GM12878 (cell line): Measurements from ENCODE around the gene LRP1B. TPM values are rescaled to one million over a fixed set of nuclear protein-coding genes. Genes with fewer than 3 reads are reported as not detected.

ENCODE experiments used
- ATAC-seq: fragments of 200-7000 bp; cut with Tn5 transposase; 3 replicates; pipeline ENCODE4 v1.9.1; 2020; ENCODE audit warnings: mild to moderate bottlenecking, moderate library complexity
- BruUV-seq: library from RNA; stranded (reverse); fragments of 400-500 nt; replicated peaks from 2 replicates; lab custom pipeline; 2021; lab: Mats Ljungman, UMichigan
- CTCF ChIA-PET: fragments of 300-600 bp; sonication (Branson Sonifier 250); formaldehyde crosslinking; extraction: SDS; loops from one replicate; lab custom pipeline; 2021; ENCODE audit warnings: inconsistent platforms; lab: Yijun Ruan, JAX
- POLR2A ChIA-PET: fragments of 350-600 bp; formaldehyde crosslinking; extraction: SDS; loops from one replicate; lab custom pipeline; 2021; ENCODE audit warnings: inconsistent platforms; lab: Charles Lee
- RAD21 ChIA-PET: fragments of 300-600 bp; sonication (Branson Sonifier 250); formaldehyde crosslinking; loops from one replicate; lab custom pipeline; 2023; ENCODE audit warnings: antibody characterized with exemption; ENCODE audit not compliant: unreplicated experiment; lab: Charles Lee
- SMC1A ChIA-PET: fragments of 300-600 bp; sonication (Branson Sonifier 250); formaldehyde crosslinking; loops from one replicate; lab custom pipeline; 2023; ENCODE audit not compliant: unreplicated experiment, uncharacterized antibody; lab: Charles Lee
- DNase-seq: peaks from one replicate; pipeline ENCODE4 v3.0.0-alpha.2; 2011; ENCODE audit warnings: low read depth, low spot score
- FAIRE-seq: peaks from 3 replicates; lab custom pipeline; 2011; peaks lifted over from hg19 to GRCh38; lab: Jason Lieb, UNC
- H2AFZ ChIP-seq: 2 replicates; pipeline ENCODE4 v1.6.0; 2011; ENCODE audit warnings: low read depth, low read length, control low read depth; ENCODE audit not compliant: control insufficient read depth
- H3K27ac ChIP-seq: 2 replicates; pipeline ENCODE4 v1.5.1; 2011; ENCODE audit warnings: control low read depth; ENCODE audit not compliant: control insufficient read depth, insufficient read depth
- H3K27me3 ChIP-seq, 2 experiments: replicated peaks in 1 of 2; 2 replicates each; pipeline versions ENCODE4 v1.6.0 to v1.6.1; 2011; ENCODE audit warnings: low read length in 1 of 2; ENCODE audit not compliant: control insufficient read depth in 2 of 2, insufficient read depth in 2 of 2
- H3K36me3 ChIP-seq, 2 experiments: 2 replicates each; pipeline ENCODE4 v1.5.1; 2011; ENCODE audit warnings: low read length in 1 of 2; ENCODE audit not compliant: control insufficient read depth in 2 of 2, insufficient read depth in 2 of 2
- H3K4me1 ChIP-seq: 2 replicates; pipeline ENCODE4 v1.6.1; 2011; ENCODE audit warnings: mild to moderate bottlenecking, low read length, moderate library complexity, mixed read lengths; ENCODE audit not compliant: control insufficient read depth, insufficient read depth
- H3K4me2 ChIP-seq: 2 replicates; pipeline ENCODE4 v1.6.0; 2011; ENCODE audit warnings: control low read depth; ENCODE audit not compliant: control insufficient read depth, insufficient read depth
- H3K4me3 ChIP-seq: fragments of 200-600 bp; sonication (generic); 2 replicates; pipeline ENCODE4 v1.5.1; 2016
- H3K79me2 ChIP-seq: 2 replicates; pipeline ENCODE4 v1.6.0; 2011; ENCODE audit warnings: low read length; ENCODE audit not compliant: control insufficient read depth, insufficient read depth
- H3K9ac ChIP-seq: 2 replicates; pipeline ENCODE4 v1.8.0; 2011; ENCODE audit warnings: low read length, control low read depth, mixed read lengths; ENCODE audit not compliant: control insufficient read depth, insufficient read depth
- H3K9me3 ChIP-seq: replicated peaks from 3 replicates; pipeline ENCODE4 v1.5.1; 2011; ENCODE audit warnings: mild to moderate bottlenecking, low read length; ENCODE audit not compliant: control insufficient read depth, insufficient read depth
- H4K20me1 ChIP-seq: 2 replicates; pipeline ENCODE4 v1.6.0; 2011; ENCODE audit not compliant: control insufficient read depth, insufficient read depth
- ASH2L ChIP-seq: fragments of 300-600, 200-600 bp; sonication (generic); IDR thresholded peaks from 2 replicates; pipeline ENCODE4 v1.6.1; 2017; ENCODE audit warnings: low read depth, mild to moderate bottlenecking, borderline replicate concordance
- CEBPB ChIP-seq, 2 experiments: fragments of 150-350 bp in 1 of 2; IDR thresholded peaks; 2 replicates each; pipeline ENCODE4 v1.6.1; 2012 to 2014; ENCODE audit warnings: low read depth in 2 of 2, low read length in 2 of 2, borderline replicate concordance in 1 of 2, inconsistent platforms in 1 of 2
- CHD2 ChIP-seq: IDR thresholded peaks from 2 replicates; pipeline ENCODE4 v1.6.1; 2011; ENCODE audit warnings: low read depth, low read length, improper control_type of control experiment, borderline replicate concordance
- E2F8 ChIP-seq: fragments of 450-650 bp; IDR thresholded peaks from 2 replicates; pipeline ENCODE4 v1.6.1; 2018; ENCODE audit warnings: mild to moderate bottlenecking, low read depth, moderate library complexity; ENCODE audit not compliant: partially characterized antibody
- GABPA ChIP-seq: IDR thresholded peaks from 2 replicates; pipeline ENCODE4 v1.6.1; 2014; ENCODE audit warnings: antibody characterized with exemption, low read depth, mild to moderate bottlenecking, inconsistent platforms
- NFXL1 ChIP-seq: fragments of 450-650 bp; IDR thresholded peaks from 2 replicates; pipeline ENCODE4 v1.6.1; 2017; ENCODE audit warnings: antibody characterized with exemption, mild to moderate bottlenecking, borderline replicate concordance
- NKRF ChIP-seq: fragments of 450-650 bp; conservative IDR thresholded peaks from 2 replicates; pipeline ENCODE4 v1.6.1; 2017; ENCODE audit warnings: mild to moderate bottlenecking, moderate library complexity
- POLR2A ChIP-seq: IDR thresholded peaks from 2 replicates; pipeline ENCODE4 v1.6.1; 2011; ENCODE audit warnings: low read depth, mild to moderate bottlenecking, low read length
- POU2F2 ChIP-seq: IDR thresholded peaks from 3 replicates; pipeline ENCODE4 v1.6.1; 2011; ENCODE audit warnings: low read depth, mild to moderate bottlenecking, low read length, borderline replicate concordance
- RB1 ChIP-seq: fragments of 450-650 bp; formaldehyde crosslinking; IDR thresholded peaks from 2 replicates; pipeline ENCODE4 v1.6.1; 2017; ENCODE audit warnings: mild to moderate bottlenecking, borderline replicate concordance
- SUPT20H ChIP-seq: IDR thresholded peaks from 2 replicates; pipeline ENCODE4 v1.6.1; 2011; ENCODE audit warnings: low read depth, mild to moderate bottlenecking, low read length, moderate library complexity, borderline replicate concordance; ENCODE audit not compliant: control insufficient read depth
- SUZ12 ChIP-seq: fragments of 200-600 bp; sonication (generic); IDR thresholded peaks from one replicate; pipeline ENCODE4 v1.6.1; 2018; ENCODE audit warnings: antibody characterized with exemption, mild to moderate bottlenecking; ENCODE audit not compliant: unreplicated experiment
- TCF7 ChIP-seq: IDR thresholded peaks from 2 replicates; pipeline ENCODE4 v1.6.1; 2014; ENCODE audit warnings: antibody characterized with exemption, borderline replicate concordance
- ZNF592 ChIP-seq: fragments of 450-650 bp; IDR thresholded peaks from 2 replicates; pipeline ENCODE4 v1.6.1; 2017; ENCODE audit warnings: mild to moderate bottlenecking, moderate library complexity
- WGBS: methylation state at CpG from one replicate; pipeline ENCODE4 v1.1.6; 2016; ENCODE audit warnings: low lambda C conversion rate; ENCODE audit not compliant: insufficient replicate concordance, insufficient coverage; ENCODE audit errors: missing lambda C conversion rate; 5-methylcytosine and 5-hydroxymethylcytosine counted together
- in situ Hi-C: fragments of 300-500 bp; cut with MboI; formaldehyde crosslinking; loops from 9 replicates; pipeline ENCODE4 v1.14.3; 2018; ENCODE audit warnings: mixed read lengths
- intact Hi-C: fragments of 100-400 bp; cut with micrococcal nuclease; formaldehyde crosslinking; loops from one replicate; pipeline ENCODE4 v1.14.2; 2022; ENCODE audit not compliant: unreplicated experiment
- polyA plus RNA-seq, 11 experiments: library from polyadenylated mRNA; depleted of rRNA in 4 of 11; unstranded in 6 of 11; stranded (reverse) in 5 of 11; fragments of >200 nt; fragmentation: Nextera tagmentation in 4 of 11; fragmentation: Illumina TruSeq in 1 of 11; extraction: Ambion mirVana in 4 of 11; extraction: Trizol in 1 of 11; gene quantifications; 1 replicate in 1 of 11; 2 replicates in 10 of 11; pipeline versions ENCODE4 v1.2.1 to v1.2.3, GENCODE V29; 2011 to 2016; ENCODE audit warnings: inconsistent platforms in 2 of 11, missing spikeins in 2 of 11, low read depth in 1 of 11
- total RNA-seq, 4 experiments: library from RNA; depleted of rRNA in 3 of 4; stranded (reverse); fragments of >200 nt in 3 of 4; fragmentation: Illumina TruSeq in 1 of 4; extraction: Trizol in 1 of 4; gene quantifications; 2 replicates each; pipeline versions ENCODE4 v1.2.1 to v1.2.3, GENCODE V29; 2013 to 2021

LRP1B gene
- total and polyA plus RNA-seq, 10 of the 15 experiments (the other 5 are each of a cell fraction or from before 2014, with no cell fraction given), result under 0.01 to 0.06 (median 0.03) TPM; not detected in 5

GRCh38 chr2:141933226-141933625 is 197.6 kb downstream of the LRP1B start (continued):
- no peak for TF ChIP-seq E2F8
- no peak for TF ChIP-seq RB1

GRCh38 chr2:141932261-141932660 is 198.6 kb downstream of the LRP1B start:
- Histone ChIP-seq H2AFZ (no peak overlapping the region), H3K27ac (no peak overlapping the region), H3K36me3 (no peaks in the 10 kb centered on the region), H3K4me1 (no peaks in the 10 kb centered on the region), H3K4me2 (no peak overlapping the region), H3K79me2 (no peaks in the 10 kb centered on the region), H3K9me3 (no peaks in the 10 kb centered on the region), H3K9ac (no peak overlapping the region), H3K4me3 (no peak overlapping the region), H4K20me1 (no peaks in the 10 kb centered on the region), H3K27me3 (no peaks in the 10 kb centered on the region)
- 57% methylated on average over 2 of the region's 2 CpGs for WGBS
- RAD21 ChIA-PET, result no interaction called here
- FAIRE-seq (no peak), DNase-seq (no peak), ATAC-seq (no peak)
- in situ Hi-C loops (no loop called here), intact Hi-C loops (no loop called here)
- POLR2A ChIA-PET, result no interaction called here
- CTCF ChIA-PET, result interaction anchor here (0.7 kb wide), 1 partner anchor 20 kb away, joined by 3 read pairs; no protein-coding TSS in a partner anchor
- SMC1A ChIA-PET, result no interaction called here
- no TSS peak for BruUV-seq
- TF ChIP-seq NFXL1 (no peak), CHD2 (no peak), SUZ12 (no peak), SUPT20H (no peak), ASH2L (no peak), POLR2A (no peak), NKRF (no peak), CEBPB (IDR thresholded peaks at IDR 0.05; ENCODE audit: borderline replicate concordance in 1 of 2, low read depth in 2 of 2, low read length in 2 of 2) (no peak), ZNF592 (no peak), GABPA (no peak), POU2F2 (no peak), TCF7 (no peak)
